Left renal pelvis (tissue), 4 donors: ENCODE measurements around the gene NRG2. TPM values are rescaled to one million over a fixed set of nuclear protein-coding genes. Genes with fewer than 3 reads are reported as not detected.

Experiments
- DNase-seq, 4 donors: peaks; one replicate each; pipeline ENCODE4 v3.0.0-alpha.2; 2013; ENCODE audit warnings: low read depth in 4 of 4, low spot score in 3 of 4
- polyA plus RNA-seq, 4 donors: library from polyadenylated mRNA; unstranded; fragments of 120-200 nt; gene quantifications; one replicate each; pipeline ENCODE4 v1.2.1, GENCODE V29; 2013; ENCODE audit not compliant: insufficient read length in 4 of 4

NRG2 gene
- polyA plus RNA-seq, 4 donors: 0.93 to 2.2 (median 1.6) TPM

DNA sequence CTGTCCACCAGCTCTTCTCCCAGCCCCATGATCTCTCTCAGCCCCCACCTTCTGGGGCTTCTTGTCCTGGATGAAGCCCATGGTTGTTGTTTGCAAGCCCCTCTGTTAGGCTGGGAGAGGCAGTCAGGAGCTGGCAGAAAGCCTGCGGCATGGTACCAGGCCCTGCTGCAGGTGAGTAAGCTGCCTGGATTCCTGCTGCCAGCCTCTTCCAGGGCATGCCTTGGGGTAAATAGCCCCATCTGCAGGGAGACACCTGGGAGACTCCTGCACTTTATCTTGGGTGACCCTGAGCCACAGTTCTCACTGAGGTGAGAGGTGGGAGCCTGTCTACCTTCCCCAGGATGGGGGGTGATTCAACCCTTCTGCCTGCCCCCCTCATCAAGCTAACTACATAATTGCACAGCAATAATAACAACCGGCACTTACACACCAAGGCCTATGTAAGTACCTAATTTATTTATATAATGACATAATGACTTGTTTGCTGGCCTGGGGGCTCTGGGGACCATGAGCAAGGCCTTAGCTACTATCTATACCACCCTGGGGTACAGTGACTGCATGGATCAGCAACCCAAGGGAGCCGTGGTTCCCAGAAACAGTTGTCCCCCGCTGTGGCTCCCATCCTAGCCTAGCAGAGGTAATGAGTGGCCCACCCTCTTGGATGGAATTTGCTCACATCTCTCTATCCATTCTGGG lies 131.5 kb downstream of the NRG2 start:
- DNase-seq: no peak

DNA sequence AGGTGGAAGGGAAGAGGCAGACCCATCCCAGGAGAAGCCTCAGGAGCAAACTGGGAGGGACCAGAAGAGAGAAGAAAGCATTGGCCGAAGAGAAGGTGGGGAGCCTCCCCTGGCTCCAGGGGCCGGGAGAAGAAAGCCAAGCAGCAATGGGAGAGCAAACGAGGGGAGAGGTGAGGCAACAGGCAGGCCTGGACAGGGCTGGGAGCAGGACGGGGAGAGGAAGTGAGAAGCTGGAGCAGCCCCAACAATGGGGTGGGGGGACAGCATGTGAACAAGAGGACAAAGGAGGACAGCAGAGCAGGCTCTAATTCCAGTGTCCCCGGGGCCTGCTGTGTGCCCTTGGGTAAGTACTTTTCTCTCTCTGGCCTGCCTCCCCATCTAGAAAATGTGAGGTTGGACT lies 132.2 kb downstream of the NRG2 start:
- DNase-seq: no peak

- no peak for DNase-seq
Observed at GRCh38 chr5:139910036-139910435, 133.1 kb downstream of the NRG2 start.

GRCh38 chr5:139908749-139909148 lies 134.3 kb downstream of the NRG2 start:
- DNase-seq: no peak

DNA sequence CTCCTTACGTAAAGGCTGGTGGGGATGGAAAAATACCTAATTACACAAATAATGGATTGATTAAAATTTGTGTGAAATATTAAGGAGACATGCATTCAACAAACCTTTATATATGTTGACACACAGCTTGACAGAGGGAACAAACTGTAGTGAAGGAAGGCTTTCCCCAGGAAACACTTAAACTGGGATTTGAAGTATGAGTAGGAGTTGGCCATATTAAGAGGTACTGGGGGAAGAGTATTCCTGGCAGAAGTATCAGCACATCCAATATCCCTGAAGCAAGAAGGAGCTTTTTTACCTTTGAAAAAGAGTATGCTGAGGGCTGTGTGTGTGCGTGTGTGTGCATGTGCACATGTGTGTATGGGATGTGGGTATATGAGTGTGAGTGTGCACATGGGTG lies 136.4 kb downstream of the NRG2 start:
- DNase-seq: no peak

- no peak for DNase-seq
Observed at GRCh38 chr5:139904816-139905661, 138.1 kb downstream of the NRG2 start.

DNA sequence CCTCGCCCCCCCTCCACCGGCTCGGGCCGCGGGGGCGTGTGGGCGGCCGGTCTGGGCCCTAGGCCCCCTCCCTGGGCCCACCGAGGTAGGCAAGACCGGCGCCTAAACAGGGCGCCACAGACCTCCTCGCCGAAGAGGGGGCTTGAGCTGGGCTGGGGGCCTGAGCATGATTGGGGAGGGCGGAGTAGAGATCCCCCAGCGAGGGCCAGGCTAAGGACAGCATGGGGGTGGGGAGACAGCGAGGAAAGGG lies 138.6 kb downstream of the NRG2 start:
- DNase-seq: no peak

GRCh38 chr5:139903795-139904565 lies 139.1 kb downstream of the NRG2 start:
- DNase-seq: no peak

DNA sequence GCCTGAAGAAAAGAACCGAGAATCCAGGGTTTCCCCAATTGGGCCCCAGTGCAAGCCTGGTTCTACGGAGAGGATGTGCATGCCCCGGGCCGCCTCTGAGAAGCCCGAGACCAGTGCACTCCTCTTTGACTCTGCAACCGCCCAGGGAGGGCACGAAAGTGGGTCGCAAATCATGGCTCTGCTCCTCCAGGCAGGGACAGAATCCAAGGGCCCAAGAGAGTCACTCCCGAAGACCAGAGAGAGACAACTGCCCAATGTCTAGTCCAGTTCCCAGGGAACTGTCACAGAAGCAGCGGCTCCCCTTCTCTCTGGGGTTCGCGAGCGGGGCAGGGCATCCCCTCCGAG lies 139.7 kb downstream of the NRG2 start:
- DNase-seq: no peak

- DNase-seq: no peak
Observed at GRCh38 chr5:139901986-139902385, 141.1 kb downstream of the NRG2 start.

- DNase-seq: no peak
Observed at GRCh38 chr5:139901251-139901575, 141.9 kb downstream of the NRG2 start.

DNA sequence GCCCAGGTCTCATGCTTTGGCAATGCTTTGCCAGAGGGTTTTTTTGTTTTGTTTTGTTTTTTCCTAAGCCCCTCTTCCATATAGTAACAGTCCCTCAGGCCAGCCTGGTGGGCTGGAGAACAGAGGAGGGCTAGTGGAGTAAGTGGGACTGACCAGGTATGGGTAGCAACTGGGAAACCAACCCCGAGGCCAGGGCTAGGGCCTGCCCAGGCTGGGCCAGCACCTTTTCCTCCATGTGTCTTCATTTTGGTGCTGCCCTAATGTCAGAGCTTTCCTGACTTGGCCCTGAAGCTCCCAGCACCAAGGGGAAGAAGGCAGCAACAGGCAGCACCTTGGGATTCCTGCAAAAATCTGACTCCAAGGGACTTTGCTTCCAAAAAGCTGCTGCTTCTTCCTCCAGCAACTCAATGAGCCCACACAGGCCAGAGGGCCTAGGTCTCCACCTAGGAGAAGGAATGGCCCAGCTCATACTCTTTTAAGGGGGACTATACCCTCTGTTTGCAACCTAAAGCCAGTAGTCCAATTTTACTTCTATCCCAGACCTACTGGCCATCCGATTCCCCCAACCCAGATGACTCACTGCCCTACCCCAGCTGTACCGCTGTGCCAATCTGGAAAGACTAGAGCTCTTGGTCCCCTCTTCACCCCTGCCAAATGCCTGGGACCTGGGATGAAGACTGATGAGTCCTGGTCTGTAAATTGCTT lies 142.4 kb downstream of the NRG2 start:
- DNase-seq: no peak

DNA sequence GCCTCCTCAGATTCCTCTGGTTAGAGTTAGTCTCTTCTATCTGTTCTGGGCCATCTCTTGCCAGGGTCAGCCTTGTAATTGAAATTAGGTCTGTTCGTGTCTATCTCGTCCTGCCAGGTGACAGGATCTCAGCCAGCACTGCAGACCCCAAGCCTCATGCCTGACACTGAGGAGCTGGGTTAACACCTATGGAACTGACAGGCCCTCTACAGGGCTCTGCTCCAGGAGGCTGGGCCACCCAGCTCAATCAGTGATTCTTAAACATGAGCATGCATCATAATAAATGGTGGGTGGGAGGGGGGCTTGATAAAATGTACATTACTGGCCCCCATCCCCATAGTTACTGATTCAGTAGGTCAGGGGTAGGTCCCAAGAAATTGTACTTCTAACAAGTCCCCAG lies 144.1 kb downstream of the NRG2 start:
- no peak for DNase-seq

DNA sequence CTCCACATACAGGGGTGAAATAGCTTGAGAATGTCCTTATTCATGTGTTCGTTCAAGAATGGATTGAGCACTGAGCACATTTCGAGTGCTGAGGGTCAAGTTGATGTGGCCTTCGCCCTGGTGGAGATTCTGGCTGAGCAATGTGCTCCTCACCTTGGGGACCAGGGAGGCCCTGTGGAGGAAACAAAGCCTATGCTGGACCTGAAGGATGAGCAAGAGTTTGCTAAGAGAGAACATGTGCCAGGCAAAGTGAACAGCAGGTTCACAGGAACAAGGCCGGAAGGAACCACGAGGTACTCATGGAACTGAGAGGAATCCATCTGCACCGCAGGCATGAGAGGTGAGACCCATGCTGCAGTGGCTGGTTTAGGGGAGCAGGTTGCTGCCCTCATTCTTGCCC lies 145.1 kb downstream of the NRG2 start:
- DNase-seq: no peak

DNA sequence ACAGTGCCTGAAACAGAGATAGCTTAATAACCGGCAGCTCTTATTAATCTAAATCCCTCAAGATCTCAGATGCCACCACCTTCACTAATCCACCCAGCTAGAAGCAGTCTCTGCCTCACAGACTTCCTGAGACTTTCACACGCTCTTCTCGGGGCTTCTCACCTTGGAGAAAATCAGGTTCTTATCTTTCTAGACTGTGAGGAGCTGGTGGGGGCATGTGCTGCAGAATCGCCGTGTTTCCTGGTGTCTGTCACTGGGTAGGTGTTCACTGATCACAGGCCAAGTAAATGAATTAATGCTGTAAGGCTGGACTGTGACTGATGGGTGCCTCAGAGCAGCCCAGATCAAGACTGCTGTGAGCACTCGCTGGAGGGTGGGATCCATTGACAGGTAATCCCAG lies 145.8 kb downstream of the NRG2 start:
- no peak for DNase-seq

GRCh38 chr5:139896718-139897117 lies 146.4 kb downstream of the NRG2 start:
- DNase-seq: no peak

GRCh38 chr5:139895647-139896046 lies 147.5 kb downstream of the NRG2 start:
- DNase-seq: no peak

DNA sequence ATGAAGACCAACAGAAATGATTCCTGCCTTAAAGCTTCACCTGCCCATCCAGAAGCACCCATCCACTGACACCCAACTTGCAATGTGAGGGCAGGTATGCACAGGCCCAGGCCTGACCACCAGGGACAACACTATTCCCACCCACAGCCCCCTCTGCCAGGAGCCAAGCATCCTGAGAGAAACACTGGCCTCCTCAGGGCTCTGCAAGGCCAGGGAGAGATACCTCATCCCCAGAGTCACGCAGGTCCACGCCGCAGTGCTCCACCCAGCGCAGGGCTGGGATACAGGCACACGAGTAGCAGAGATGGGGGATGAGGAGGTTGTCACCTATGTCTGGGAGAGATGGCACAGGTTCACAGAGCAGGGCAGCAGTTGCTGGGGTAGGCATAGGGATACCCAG lies 148.1 kb downstream of the NRG2 start:
- DNase-seq: no peak

GRCh38 chr5:139893873-139894272 lies 149.2 kb downstream of the NRG2 start:
- no peak for DNase-seq

DNA sequence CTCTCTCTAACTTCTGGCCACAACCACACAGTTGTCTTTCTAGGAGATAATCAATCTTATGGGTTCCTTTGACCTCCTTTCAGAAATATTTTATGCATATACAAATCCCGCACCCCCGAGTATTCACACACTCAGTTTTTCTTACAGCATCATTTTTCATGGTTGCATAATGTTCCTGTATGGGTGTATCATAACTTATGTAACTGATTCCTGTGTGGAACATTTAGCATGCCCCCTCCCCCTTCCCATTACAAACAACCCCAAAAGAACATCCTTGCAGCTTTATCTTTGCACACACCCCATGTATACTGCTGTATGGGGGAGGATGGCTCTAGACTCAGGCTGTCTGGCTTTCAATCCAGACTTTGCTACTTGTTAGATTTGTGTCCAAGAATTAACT lies 153.7 kb downstream of the NRG2 start:
- no peak for DNase-seq

- no peak for DNase-seq
Observed at GRCh38 chr5:139888370-139888769, 154.7 kb downstream of the NRG2 start.
